ENCODE measurements around the gene ZYG11A.

Gene ZYG11A

GRCh38 chr1:52904927-52905698 lies 62.6 kb downstream of the ZYG11A start:
- peaks cover 20% of the 10 kb centered on the region for H3K36me3 Mint-ChIP-seq
- ATAC-seq = no peak
- no peak overlapping the region for H3K27ac Mint-ChIP-seq
- H3K4me1 Mint-ChIP-seq = no peaks in the 10 kb centered on the region
- no peak overlapping the region for H3K4me3 Mint-ChIP-seq
- H3K9me3 Mint-ChIP-seq = no peaks in the 10 kb centered on the region
- H3K27me3 Mint-ChIP-seq = no peaks in the 10 kb centered on the region

DNA sequence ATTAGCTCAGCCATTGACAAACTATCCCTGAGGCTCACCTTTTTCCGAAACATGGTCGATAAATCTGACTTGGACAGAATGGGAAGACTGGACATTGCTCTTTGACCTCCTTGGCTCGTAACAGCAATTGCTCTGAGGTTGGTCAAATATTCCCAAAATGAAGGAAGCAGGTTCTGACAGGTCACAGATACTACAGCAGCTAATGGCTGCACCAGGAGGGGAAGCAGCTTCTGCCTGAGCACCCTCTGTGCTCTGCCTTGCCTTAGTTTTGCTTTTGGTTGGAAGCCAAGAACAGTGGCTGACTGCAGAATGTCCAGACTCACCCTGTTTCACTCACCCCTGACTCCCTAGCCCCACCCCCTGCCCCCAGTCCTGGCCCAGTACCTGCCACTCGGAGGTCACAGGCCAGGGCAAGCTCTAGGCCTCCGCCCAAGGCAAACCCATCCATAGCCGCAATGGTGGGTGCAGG lies 63.6 kb downstream of the ZYG11A start:
- no peaks in the 10 kb centered on the region for H3K9me3 Mint-ChIP-seq
- H3K27ac Mint-ChIP-seq = no peak overlapping the region
- H3K4me3 Mint-ChIP-seq = no peak overlapping the region
- no peaks in the 10 kb centered on the region for H3K4me1 Mint-ChIP-seq
- peaks cover 21% of the 10 kb centered on the region for H3K36me3 Mint-ChIP-seq
- no peak for ATAC-seq
- no peaks in the 10 kb centered on the region for H3K27me3 Mint-ChIP-seq

DNA sequence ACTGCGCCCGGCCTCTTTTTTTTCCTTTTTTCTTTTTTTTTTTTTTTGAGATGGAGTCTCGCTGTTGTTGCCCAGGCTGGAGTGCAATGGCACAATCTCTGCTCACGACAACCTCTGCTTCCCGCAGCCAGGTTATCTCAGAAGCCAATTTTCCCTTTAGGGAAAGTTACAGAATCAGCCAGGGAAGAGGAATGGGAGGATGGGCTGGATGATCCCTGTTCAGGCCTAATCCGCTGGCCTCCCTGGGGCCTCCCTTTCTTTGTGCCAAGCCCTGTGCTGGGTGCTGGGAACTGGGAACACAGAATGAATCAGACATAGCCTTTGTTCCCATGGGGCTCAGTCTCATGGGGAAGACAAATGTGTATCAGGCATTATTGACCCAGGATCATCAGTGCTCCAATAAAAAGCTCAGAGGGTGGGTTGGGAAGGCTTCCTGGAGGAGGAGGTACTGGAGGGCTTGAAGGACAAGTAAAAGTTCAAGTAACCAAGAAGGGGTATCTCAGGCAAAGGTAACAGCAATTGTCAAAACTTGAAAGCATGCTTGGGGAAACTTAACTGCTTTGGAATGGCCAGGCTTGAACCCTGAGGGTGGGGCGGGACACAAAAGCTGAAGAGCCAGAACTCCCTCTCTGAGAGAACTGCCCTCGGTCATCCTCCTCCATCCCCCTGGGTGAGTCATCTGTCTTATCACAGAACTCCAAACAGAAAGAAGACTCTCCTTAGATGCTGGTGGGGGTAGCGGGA lies 64.7 kb downstream of the ZYG11A start:
- no peaks in the 10 kb centered on the region for H3K27me3 Mint-ChIP-seq
- H3K4me3 Mint-ChIP-seq = no peak overlapping the region

GRCh38 chr1:52907812-52908153 lies 65.2 kb downstream of the ZYG11A start:
- Mint-ChIP-seq H3K4me3 (no peak overlapping the region), H3K27ac (no peak overlapping the region)
- ATAC-seq = no peak

More for the DNA sequence above, 64.7 kb downstream of the ZYG11A start:
- Mint-ChIP-seq H3K27ac (no peak overlapping the region), H3K9me3 (no peaks in the 10 kb centered on the region), H3K36me3 (peaks cover 21% of the 10 kb centered on the region), H3K4me1 (no peaks in the 10 kb centered on the region)
- no peak for ATAC-seq

DNA sequence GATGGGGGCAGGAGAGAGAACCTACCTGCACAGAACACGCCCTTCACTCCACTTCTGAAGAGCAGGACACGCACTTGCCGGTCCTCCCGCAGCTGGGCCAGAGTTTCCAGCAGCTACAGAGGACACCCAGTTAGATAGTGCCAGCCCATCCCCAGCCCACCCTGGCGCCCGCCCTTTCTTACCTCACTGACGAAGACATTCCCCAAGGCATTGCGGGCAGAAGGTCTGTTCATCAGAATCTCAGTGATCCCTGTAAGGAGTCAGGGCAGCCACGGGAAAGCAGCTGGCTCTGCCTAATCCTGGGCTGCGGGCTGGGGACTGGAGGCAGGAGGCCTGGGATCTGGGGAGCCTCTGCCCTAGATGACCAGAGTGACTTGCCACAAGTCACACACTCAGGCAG lies 69.0 kb downstream of the ZYG11A start:
- ATAC-seq = no peak
- H3K27me3 Mint-ChIP-seq = no peaks in the 10 kb centered on the region
- no peak overlapping the region for H3K27ac Mint-ChIP-seq
- no peak overlapping the region for H3K4me3 Mint-ChIP-seq
- no peaks in the 10 kb centered on the region for H3K4me1 Mint-ChIP-seq
- peaks cover 17% of the 10 kb centered on the region for H3K36me3 Mint-ChIP-seq
- H3K9me3 Mint-ChIP-seq = no peaks in the 10 kb centered on the region

More at GRCh38 chr1:52907812-52908153, 65.2 kb downstream of the ZYG11A start:
- Mint-ChIP-seq H3K9me3 (no peaks in the 10 kb centered on the region), H3K36me3 (peaks cover 21% of the 10 kb centered on the region), H3K4me1 (no peaks in the 10 kb centered on the region), H3K27me3 (no peaks in the 10 kb centered on the region)

GRCh38 chr1:52913014-52913413 lies 70.5 kb downstream of the ZYG11A start:
- no peaks in the 10 kb centered on the region for H3K4me1 Mint-ChIP-seq
- H3K9me3 Mint-ChIP-seq = no peaks in the 10 kb centered on the region
- ATAC-seq = no peak

GRCh38 chr1:52913537-52913936 lies 71.0 kb downstream of the ZYG11A start:
- Mint-ChIP-seq H3K27ac (no peak overlapping the region), H3K27me3 (no peaks in the 10 kb centered on the region), H3K4me3 (no peak overlapping the region), H3K36me3 (peaks cover 6% of the 10 kb centered on the region), H3K4me1 (no peaks in the 10 kb centered on the region), H3K9me3 (no peaks in the 10 kb centered on the region)
- no peak for ATAC-seq

More at GRCh38 chr1:52913014-52913413, 70.5 kb downstream of the ZYG11A start:
- no peak overlapping the region for H3K27ac Mint-ChIP-seq
- H3K27me3 Mint-ChIP-seq = no peaks in the 10 kb centered on the region
- peaks cover 9% of the 10 kb centered on the region for H3K36me3 Mint-ChIP-seq
- no peak overlapping the region for H3K4me3 Mint-ChIP-seq

DNA sequence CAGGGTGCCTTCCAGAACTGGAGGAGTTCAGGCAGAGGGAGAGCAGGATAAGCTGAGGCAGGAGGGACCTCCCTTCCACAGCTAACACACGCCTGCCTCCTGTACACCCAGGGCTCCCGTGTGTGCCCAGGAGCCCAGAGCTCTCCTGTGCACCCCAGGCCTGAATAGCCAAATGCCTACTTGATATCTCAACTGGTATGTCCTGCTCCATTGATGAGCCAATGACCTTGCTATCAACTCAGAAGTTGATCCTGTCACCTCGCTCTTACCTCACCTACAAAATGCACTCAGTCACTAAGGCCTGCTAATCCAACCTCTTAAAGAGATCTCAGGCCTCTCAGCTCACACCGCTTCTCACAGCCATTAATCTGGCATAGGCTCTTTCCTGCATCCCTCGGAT lies 71.9 kb downstream of the ZYG11A start:
- ATAC-seq = no peak
- Mint-ChIP-seq H3K4me1 (no peaks in the 10 kb centered on the region), H3K9me3 (no peaks in the 10 kb centered on the region), H3K27me3 (no peaks in the 10 kb centered on the region), H3K27ac (no peak overlapping the region), H3K4me3 (no peak overlapping the region), H3K36me3 (peaks cover 6% of the 10 kb centered on the region)

DNA sequence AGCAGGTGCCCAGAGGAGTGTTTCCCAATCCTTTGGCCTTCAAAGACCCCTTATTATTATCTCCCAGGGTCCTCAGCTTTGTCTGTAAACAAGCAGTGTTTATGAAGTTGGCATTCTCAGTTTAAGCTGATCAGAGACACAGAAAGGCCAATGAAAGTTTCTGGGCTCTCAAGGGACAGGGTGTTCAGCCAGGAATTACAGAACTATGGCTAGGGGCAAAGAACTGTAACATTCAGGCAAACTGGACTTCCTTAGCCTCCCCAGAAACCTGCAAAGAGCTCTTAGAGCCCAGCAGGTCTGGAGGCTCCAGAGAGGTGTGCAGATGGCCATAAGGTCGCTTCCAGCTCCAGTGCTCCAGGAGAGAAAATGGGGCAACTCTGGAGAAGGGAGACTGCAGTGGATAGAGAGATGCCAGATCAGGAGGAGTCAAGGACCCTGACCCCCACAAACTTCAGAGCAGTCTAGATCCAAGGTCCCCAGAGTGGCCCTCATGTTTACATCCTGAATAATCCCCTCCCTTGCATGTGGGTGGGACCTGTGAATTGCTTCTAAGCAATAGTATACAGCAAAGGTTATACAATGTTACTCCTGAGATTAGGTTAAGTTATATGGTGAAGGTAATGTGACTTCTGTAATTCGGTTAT lies 72.8 kb downstream of the ZYG11A start:
- H3K9me3 Mint-ChIP-seq = no peaks in the 10 kb centered on the region
- H3K27me3 Mint-ChIP-seq = no peaks in the 10 kb centered on the region
- no peak overlapping the region for H3K27ac Mint-ChIP-seq
- no peaks in the 10 kb centered on the region for H3K36me3 Mint-ChIP-seq
- peaks cover 8% of the 10 kb centered on the region for H3K4me1 Mint-ChIP-seq
- ATAC-seq = no peak
- no peak overlapping the region for H3K4me3 Mint-ChIP-seq

GRCh38 chr1:52915855-52916220 lies 73.3 kb downstream of the ZYG11A start:
- no peaks in the 10 kb centered on the region for H3K9me3 Mint-ChIP-seq
- no peak overlapping the region for H3K4me3 Mint-ChIP-seq
- H3K27me3 Mint-ChIP-seq = no peaks in the 10 kb centered on the region
- H3K27ac Mint-ChIP-seq = no peak overlapping the region
- ATAC-seq = no peak
- peaks cover 10% of the 10 kb centered on the region for H3K4me1 Mint-ChIP-seq
- H3K36me3 Mint-ChIP-seq = no peaks in the 10 kb centered on the region

GRCh38 chr1:52916241-52916975 lies 73.8 kb downstream of the ZYG11A start:
- ATAC-seq = no peak
- Mint-ChIP-seq H3K27me3 (no peaks in the 10 kb centered on the region), H3K27ac (no peak overlapping the region), H3K36me3 (no peaks in the 10 kb centered on the region), H3K9me3 (no peaks in the 10 kb centered on the region), H3K4me3 (no peak overlapping the region), H3K4me1 (peaks cover 12% of the 10 kb centered on the region)

- H3K27me3 Mint-ChIP-seq = no peaks in the 10 kb centered on the region
- H3K4me3 Mint-ChIP-seq = no peak overlapping the region
- no peaks in the 10 kb centered on the region for H3K9me3 Mint-ChIP-seq
- H3K4me1 Mint-ChIP-seq = peaks cover 17% of the 10 kb centered on the region
- ATAC-seq = no peak
- H3K36me3 Mint-ChIP-seq = no peaks in the 10 kb centered on the region
- H3K27ac Mint-ChIP-seq = no peak overlapping the region
Measured at GRCh38 chr1:52917156-52917555, 74.6 kb downstream of the ZYG11A start.

DNA sequence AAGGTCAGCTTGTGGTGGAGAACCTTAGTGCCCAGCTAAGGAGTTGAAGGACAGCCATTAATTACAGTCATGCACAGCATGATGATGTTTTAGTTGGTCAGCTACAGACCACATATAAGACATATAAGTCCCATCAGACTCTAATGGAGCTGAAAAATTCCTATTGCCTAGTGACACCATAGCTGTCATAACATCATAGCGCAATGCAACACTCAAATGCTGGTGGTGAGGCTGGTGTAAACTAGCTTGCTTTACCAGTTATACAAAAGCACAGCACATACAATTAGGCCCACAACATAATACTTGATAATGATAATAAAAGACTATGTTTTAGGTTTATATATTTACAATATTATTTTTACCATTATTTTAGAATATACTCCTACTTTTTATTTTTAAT lies 75.0 kb downstream of the ZYG11A start:
- no peak for ATAC-seq
- Mint-ChIP-seq H3K4me3 (no peak overlapping the region), H3K27ac (no peak overlapping the region)

GRCh38 chr1:52918201-52918600 lies 75.6 kb downstream of the ZYG11A start:
- no peak for ATAC-seq
- Mint-ChIP-seq H3K27me3 (no peaks in the 10 kb centered on the region), H3K27ac (no peak overlapping the region), H3K9me3 (no peaks in the 10 kb centered on the region), H3K4me3 (no peak overlapping the region), H3K4me1 (peaks cover 17% of the 10 kb centered on the region), H3K36me3 (no peaks in the 10 kb centered on the region)

More for the DNA sequence above, 75.0 kb downstream of the ZYG11A start:
- no peaks in the 10 kb centered on the region for H3K9me3 Mint-ChIP-seq
- H3K36me3 Mint-ChIP-seq = no peaks in the 10 kb centered on the region
- H3K27me3 Mint-ChIP-seq = no peaks in the 10 kb centered on the region
- H3K4me1 Mint-ChIP-seq = peaks cover 17% of the 10 kb centered on the region
